ENCODE results near the gene CUZD1.

Gene CUZD1

GRCh38 chr10:122814493-122814892 lies 31.2 kb downstream of the CUZD1 start:
- no peak for DNase-seq (ENCODE audit: low spot score)

GRCh38 chr10:122812751-122813150 lies 32.9 kb downstream of the CUZD1 start:
- no peak for DNase-seq (ENCODE audit: low spot score)

GRCh38 chr10:122802282-122802681 lies 43.4 kb downstream of the CUZD1 start:
- no peak for DNase-seq (ENCODE audit: low spot score)

GRCh38 chr10:122798704-122799231 lies 46.9 kb downstream of the CUZD1 start:
- DNase-seq (ENCODE audit: low spot score): no peak

- DNase-seq (ENCODE audit: low spot score): no peak
These were observed 48.9 kb downstream of the CUZD1 start for GRCh38 chr10:122796796-122797195.

GRCh38 chr10:122795924-122796323 lies 49.7 kb downstream of the CUZD1 start:
- DNase-seq (ENCODE audit: low spot score): no peak

- peak; percentile 44 for DNase-seq (ENCODE audit: low spot score)
These were observed 59.4 kb downstream of the CUZD1 start for GRCh38 chr10:122786269-122786668.

GRCh38 chr10:122782911-122783310 lies 62.7 kb downstream of the CUZD1 start:
- DNase-seq (ENCODE audit: low spot score): peak; percentile 94
